OCI-LY7 (cell line): Measurements from ENCODE around the gene PIP4K2A.

Experiments
- CTCF ChIP-seq: fragments of 200-600 bp; sonication (generic); conservative IDR thresholded peaks from 2 replicates; pipeline ENCODE4 v1.5.1; 2014; ENCODE audit warnings: mild to moderate bottlenecking, antibody characterized with exemption, low read length, moderate library complexity, mixed read lengths
- EZH2phosphoT487 ChIP-seq: fragments of 200-600 bp; sonication (generic); IDR thresholded peaks from 2 replicates; pipeline ENCODE4 v1.6.1; 2018; ENCODE audit warnings: low read depth, borderline replicate concordance, mild to moderate bottlenecking, mixed run types, antibody characterized with exemption, low read length, moderate library complexity, mixed read lengths

GRCh38 chr10:22637491-22637890 is 76.9 kb downstream of the PIP4K2A start:
- TF ChIP-seq CTCF = no peak
- no peak for TF ChIP-seq EZH2phosphoT487
